Activated naive CD8-positive, alpha-beta T cell treated with anti-CD3 and anti-CD28 coated beads, Interleukin-2, amount 50 U/mL, for 24 hours (primary cell): ENCODE results near the gene TMEM9.

Source experiments
- ATAC-seq: fragments of 150-1000 bp; cut with Tn5 transposase; one replicate; pipeline ENCODE4 v1.10.0; 2021
- DNase-seq: peaks from one replicate; pipeline ENCODE4 v3.0.0; 2021
- H3K27ac Mint-ChIP-seq: one replicate; pipeline ENCODE4 v1.8.0; 2021; ENCODE audit warnings: mild to moderate bottlenecking, mixed read lengths
- H3K27me3 Mint-ChIP-seq: one replicate; pipeline ENCODE4 v1.8.0; 2021; ENCODE audit warnings: mixed read lengths
- H3K36me3 Mint-ChIP-seq: one replicate; pipeline ENCODE4 v1.8.0; 2021; ENCODE audit warnings: low read depth, mixed read lengths
- H3K4me1 Mint-ChIP-seq: one replicate; pipeline ENCODE4 v1.8.0; 2021; ENCODE audit warnings: mixed read lengths
- H3K4me3 Mint-ChIP-seq: one replicate; pipeline ENCODE4 v1.8.0; 2021; ENCODE audit warnings: mild to moderate bottlenecking, moderate library complexity, mixed read lengths
- H3K9me3 Mint-ChIP-seq: one replicate; pipeline ENCODE4 v1.8.0; 2021; ENCODE audit warnings: mixed read lengths

The TMEM9 gene

DNA sequence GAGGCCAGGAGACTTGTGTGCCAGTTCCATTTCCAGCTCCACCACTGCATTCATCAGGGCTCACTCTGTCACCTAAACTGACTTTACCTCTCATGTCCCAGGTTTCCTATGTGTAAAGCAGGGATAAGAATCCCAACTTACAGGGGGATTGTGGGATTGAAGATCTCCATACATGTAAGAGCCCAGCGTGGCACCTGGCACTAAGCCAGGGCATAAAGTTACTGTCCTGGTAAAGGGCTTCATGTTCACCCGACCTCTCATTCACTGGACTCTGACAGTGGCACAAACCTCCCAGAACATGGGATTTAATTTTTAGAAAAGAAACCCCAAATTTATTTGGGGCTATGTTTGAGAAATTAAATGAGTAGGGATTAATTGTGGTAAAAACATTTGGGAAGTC lies 27.5 kb upstream of the TMEM9 start:
- peaks cover 36% of the 10 kb centered on the region for H3K27me3 Mint-ChIP-seq

DNA sequence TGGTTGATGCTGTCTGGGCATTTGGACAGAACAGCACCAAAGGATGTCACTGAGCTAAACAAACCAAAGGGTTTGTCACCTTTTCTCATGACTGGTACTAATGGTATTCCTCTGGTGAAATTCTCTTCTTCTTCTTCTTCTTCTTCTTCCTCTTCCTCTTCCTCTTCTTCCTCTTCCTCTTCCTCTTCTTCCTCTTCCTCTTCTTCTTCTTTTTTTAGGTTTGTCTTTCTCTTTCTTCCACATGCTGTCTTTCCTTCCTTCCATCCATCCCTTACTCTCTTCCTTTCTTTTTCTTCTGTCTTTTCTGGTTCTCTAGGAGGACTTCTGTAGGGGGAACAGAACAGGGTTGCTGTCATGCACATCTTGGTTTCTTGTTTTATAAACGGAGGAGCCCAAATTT lies 27.0 kb upstream of the TMEM9 start:
- Mint-ChIP-seq H3K27ac (no peak overlapping the region), H3K4me3 (no peak overlapping the region), H3K36me3 (no peaks in the 10 kb centered on the region), H3K27me3 (peaks cover 36% of the 10 kb centered on the region), H3K4me1 (no peaks in the 10 kb centered on the region), H3K9me3 (no peaks in the 10 kb centered on the region)
- ATAC-seq = no peak
- DNase-seq = no peak

More for the DNA sequence above, 27.5 kb upstream of the TMEM9 start:
- H3K36me3 Mint-ChIP-seq = no peaks in the 10 kb centered on the region
- no peak overlapping the region for H3K4me3 Mint-ChIP-seq
- ATAC-seq (no peak), DNase-seq (no peak)
- H3K4me1 Mint-ChIP-seq = no peaks in the 10 kb centered on the region
- H3K27ac Mint-ChIP-seq = no peak overlapping the region
- no peaks in the 10 kb centered on the region for H3K9me3 Mint-ChIP-seq

DNA sequence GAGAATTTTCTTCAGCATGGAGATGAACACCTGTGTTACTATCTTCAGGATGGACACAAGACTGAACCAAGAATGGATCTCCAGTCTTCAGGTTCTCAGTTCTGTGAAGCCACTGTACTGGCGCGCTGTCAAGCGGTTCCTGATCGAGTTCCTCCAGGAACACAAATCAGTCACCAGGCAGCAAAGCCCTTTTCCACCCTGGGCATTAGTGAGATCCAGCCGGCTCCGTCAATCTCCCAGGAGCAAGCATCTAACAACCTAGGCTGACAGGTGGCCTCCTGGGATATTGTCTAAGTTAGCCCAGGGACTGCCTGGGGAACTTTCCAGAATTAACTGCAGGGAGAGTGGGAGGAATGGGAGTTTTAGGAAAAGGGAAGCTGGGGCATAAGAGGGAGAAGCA lies 26.6 kb upstream of the TMEM9 start:
- no peak for ATAC-seq
- peaks cover 36% of the 10 kb centered on the region for H3K27me3 Mint-ChIP-seq
- no peak overlapping the region for H3K27ac Mint-ChIP-seq

DNA sequence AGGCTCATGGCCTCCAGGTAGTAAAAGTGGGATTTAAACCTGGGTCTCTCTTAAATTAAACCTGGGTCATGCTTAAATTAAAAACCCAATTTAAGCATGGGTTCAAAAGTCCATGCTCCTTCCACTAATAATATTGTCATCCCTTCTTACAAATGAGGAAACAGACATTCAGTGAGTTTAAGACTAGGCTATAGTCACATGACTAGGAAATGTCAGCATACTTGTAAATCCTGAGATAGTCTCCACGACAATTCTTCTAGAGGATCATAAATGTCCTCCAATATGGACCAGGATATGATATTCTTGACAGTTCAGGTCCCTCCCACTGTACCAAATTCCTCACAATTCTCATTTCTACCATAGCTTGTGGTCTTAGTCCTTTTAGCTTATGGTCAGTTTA lies 25.9 kb upstream of the TMEM9 start:
- Mint-ChIP-seq H3K4me1 (no peaks in the 10 kb centered on the region), H3K27ac (no peak overlapping the region), H3K27me3 (peaks cover 36% of the 10 kb centered on the region), H3K9me3 (no peaks in the 10 kb centered on the region), H3K4me3 (no peak overlapping the region), H3K36me3 (no peaks in the 10 kb centered on the region)
- ATAC-seq (no peak), DNase-seq (no peak)

More for the DNA sequence above, 26.6 kb upstream of the TMEM9 start:
- Mint-ChIP-seq H3K4me1 (no peaks in the 10 kb centered on the region), H3K9me3 (no peaks in the 10 kb centered on the region), H3K4me3 (no peak overlapping the region), H3K36me3 (no peaks in the 10 kb centered on the region)
- no peak for DNase-seq

DNA sequence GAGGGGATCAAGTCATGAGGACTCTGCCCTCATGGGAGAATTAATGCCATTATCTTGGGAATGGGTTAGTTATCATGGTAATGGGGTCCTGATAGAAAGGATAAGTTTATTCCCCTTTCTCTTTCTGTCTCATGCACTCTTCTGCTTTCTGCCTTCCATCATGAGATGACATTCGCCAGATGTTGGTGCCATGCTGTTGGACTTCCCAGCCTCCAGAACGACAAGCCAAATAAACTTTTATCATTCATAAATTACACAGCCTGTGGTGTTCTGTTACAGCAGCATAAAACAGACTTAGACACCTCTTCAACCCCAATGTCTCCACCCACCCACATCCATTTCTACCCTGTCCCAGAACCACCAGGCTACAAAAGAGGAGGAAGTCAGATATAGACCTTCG lies 24.4 kb upstream of the TMEM9 start:
- Mint-ChIP-seq H3K27ac (no peak overlapping the region), H3K27me3 (peaks cover 35% of the 10 kb centered on the region), H3K4me3 (no peak overlapping the region), H3K4me1 (no peaks in the 10 kb centered on the region), H3K36me3 (no peaks in the 10 kb centered on the region), H3K9me3 (no peaks in the 10 kb centered on the region)
- DNase-seq = no peak
- no peak for ATAC-seq

DNA sequence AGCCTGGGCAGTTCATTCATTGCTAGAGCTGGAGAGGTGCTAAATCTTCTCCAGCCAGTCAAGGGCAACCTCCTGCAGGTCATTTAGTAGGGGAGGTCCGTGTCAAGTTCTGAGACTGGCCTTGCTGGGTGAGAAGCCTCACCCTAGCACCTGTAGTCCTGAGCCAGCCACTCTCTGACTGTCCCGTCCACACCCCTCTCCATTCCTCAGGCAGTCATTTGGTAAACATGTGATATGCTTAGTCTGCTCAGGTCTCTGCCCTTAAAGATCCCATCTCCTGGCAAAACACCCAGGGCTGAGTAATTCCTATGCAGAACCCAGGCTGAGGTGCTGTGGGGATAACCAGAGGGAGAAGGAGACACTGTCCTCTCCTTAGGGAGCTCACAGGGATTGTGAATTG lies 22.7 kb upstream of the TMEM9 start:
- H3K27me3 Mint-ChIP-seq = peaks cover 31% of the 10 kb centered on the region
- H3K9me3 Mint-ChIP-seq = no peaks in the 10 kb centered on the region
- H3K27ac Mint-ChIP-seq = no peak overlapping the region
- H3K4me3 Mint-ChIP-seq = no peak overlapping the region
- ATAC-seq (no peak), DNase-seq (no peak)
- H3K36me3 Mint-ChIP-seq = no peaks in the 10 kb centered on the region
- peaks cover 7% of the 10 kb centered on the region for H3K4me1 Mint-ChIP-seq

DNA sequence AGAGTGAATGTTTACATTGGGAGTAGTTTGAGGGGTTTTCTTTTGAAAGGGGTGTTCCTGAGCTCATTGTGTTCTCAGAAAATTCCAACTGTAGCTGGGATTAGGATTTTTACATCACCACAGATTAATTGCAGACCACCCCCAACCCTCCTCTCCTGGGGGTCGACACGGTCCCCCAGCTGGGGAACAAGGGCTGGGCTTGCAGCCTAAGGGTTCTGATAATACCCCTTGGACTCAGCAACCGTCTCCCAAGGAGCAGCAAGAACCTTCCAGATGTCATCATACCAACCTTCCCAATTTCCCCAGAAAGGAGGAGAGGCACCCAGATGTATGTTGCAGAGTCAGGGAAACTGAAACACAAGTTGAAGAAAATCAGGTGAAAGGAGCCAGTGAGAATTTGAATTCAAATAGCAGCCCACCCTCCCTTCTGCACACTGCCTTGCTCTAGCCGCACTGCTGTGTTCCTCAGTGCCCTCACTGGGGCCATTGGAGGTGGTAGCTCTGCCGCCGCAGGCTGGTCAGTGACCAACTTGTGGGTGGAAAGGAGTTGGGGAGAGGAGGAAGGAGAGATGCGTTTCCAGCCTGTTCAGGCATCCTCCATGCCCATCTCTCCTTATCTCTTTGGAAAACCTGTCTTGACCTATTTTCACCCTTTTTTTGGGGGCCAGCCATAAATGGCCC lies 21.7 kb upstream of the TMEM9 start:
- peaks cover 27% of the 10 kb centered on the region for H3K27me3 Mint-ChIP-seq

DNA sequence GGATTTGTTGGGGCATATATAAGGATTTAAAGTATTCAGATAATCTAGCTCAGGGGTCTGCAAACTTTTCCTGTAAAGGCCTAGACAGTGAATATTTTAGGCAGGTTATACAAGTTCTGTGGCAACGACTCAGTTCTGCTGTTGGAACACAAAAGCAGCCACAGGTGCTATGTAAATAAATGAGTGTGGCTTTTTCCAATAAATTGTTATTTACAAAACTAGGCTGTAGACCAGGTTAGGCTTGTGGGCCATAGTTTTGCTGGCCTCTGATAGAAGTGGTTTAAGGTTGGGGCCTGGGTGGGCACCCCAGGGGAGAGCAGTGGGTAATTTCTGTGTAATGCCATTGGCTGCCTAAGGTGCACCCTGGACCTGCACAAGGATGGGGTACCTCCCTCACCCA lies 19.5 kb upstream of the TMEM9 start:
- Mint-ChIP-seq H3K36me3 (no peaks in the 10 kb centered on the region), H3K9me3 (no peaks in the 10 kb centered on the region), H3K4me3 (no peak overlapping the region), H3K27ac (no peak overlapping the region), H3K27me3 (peaks cover 23% of the 10 kb centered on the region), H3K4me1 (peaks cover 20% of the 10 kb centered on the region)
- ATAC-seq = no peak
- no peak for DNase-seq

More for the DNA sequence above, 21.7 kb upstream of the TMEM9 start:
- Mint-ChIP-seq H3K4me1 (peaks cover 14% of the 10 kb centered on the region), H3K27ac (no peak overlapping the region), H3K9me3 (no peaks in the 10 kb centered on the region), H3K4me3 (no peak overlapping the region), H3K36me3 (no peaks in the 10 kb centered on the region)
- no peak for DNase-seq
- no peak for ATAC-seq

DNA sequence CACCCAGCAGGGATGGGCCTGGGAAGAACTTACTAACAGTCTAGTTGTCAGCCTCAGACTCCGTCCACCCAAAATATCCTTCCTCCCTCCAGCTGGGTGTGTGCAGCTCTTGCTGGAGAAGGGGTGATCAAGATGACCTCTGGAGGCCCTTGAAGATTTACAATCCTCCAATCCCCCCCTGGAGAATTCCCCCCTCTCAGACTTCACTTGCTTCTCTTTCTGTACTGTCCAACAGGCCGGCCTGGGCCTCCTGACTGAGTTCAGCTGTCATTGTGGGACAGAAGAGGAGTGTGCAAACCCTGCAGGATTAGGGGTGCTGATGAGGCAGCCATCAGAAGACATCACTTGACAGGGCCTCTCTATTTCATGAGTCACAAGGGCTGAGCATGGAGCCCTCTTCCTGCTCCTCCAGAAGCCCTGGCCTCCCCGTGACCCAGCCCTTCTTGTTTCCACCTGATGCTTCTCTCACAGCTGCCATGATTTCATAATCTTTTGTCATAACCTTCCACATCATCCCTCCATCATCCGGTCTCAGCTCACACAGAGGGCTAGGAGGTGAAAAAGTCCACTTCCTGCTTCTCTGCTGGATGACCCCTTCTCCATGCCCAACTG lies 18.8 kb upstream of the TMEM9 start:
- peaks cover 20% of the 10 kb centered on the region for H3K4me1 Mint-ChIP-seq
- H3K36me3 Mint-ChIP-seq = no peaks in the 10 kb centered on the region
- no peak overlapping the region for H3K27ac Mint-ChIP-seq
- no peak for ATAC-seq
- DNase-seq = peak; percentile 4
- H3K27me3 Mint-ChIP-seq = peaks cover 21% of the 10 kb centered on the region
- H3K9me3 Mint-ChIP-seq = no peaks in the 10 kb centered on the region
- no peak overlapping the region for H3K4me3 Mint-ChIP-seq

DNA sequence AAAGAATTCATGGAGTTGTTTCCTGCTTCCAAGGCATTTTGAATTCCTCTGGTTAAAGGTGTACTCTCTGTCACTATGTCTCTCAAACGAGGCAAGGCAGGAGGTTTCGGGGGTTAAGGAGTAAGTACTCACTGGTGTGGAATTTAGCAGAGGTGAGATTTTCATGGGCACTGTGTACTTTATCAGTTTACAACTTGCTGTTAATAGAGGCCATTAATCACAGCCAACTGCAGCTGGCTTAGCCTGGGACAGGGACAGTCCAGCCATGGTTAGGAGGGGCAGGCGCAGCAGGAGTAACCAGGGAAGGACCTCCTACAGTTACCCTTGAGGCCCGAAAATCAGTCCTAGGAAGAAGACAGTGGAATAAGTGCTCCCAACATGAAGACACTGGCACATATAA lies 18.1 kb upstream of the TMEM9 start:
- H3K27ac Mint-ChIP-seq = no peak overlapping the region
- ATAC-seq = no peak
- no peak overlapping the region for H3K4me3 Mint-ChIP-seq

DNA sequence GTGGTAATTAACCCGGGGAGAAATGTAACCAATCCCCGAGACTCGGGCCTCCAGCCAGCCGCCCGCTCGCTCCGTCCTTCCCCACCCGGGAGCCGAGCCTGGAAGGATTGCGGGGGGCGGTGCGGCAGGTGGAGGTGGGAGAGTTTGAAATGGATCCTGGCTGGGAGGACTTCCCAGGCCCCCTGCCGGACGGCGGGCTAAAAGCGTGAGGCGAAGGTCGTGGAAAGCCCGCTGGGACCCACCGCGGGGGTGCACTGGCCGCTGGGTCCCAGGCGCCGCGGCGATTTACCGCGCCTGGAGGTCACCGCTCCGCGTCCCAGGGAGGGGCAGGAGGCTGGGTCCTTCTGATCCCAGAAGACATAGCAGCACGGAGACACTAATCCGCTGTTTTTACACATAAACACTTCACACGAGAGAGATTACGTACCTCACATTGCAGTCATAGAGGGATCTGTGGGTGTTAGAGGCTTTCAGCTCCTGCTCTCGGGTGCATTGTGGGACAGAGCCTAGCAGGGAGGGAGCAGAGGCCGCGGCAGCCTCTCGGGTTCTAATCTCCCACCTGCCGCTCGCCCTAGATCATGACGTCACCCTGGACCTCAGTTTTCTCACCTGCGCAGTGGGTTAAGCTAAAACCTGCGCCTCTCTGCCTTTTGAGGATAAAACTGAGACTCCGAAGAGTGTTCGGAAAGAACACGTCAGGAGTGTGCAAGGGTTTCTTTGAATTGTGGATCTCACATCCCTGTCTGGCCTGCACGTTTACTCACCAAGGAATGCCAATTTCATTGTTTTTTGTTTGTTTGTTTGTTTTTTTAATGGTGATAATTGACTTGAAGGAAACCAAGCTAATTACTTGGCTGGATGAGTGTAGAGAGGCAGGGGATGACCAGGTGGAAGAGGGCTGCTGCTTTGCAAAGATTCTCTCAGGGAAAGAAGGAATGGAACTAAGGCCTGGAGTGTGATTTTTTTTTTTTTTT lies 17.1 kb upstream of the TMEM9 start:
- no peaks in the 10 kb centered on the region for H3K9me3 Mint-ChIP-seq
- H3K4me3 Mint-ChIP-seq = peak overlapping the region; percentile 73
- peak overlapping the region; percentile 78 for H3K27ac Mint-ChIP-seq
- peaks cover 16% of the 10 kb centered on the region for H3K27me3 Mint-ChIP-seq
- ATAC-seq = peak; percentile 67
- H3K36me3 Mint-ChIP-seq = no peaks in the 10 kb centered on the region
- DNase-seq = peak; percentile 61
- peaks cover 20% of the 10 kb centered on the region for H3K4me1 Mint-ChIP-seq

More for the DNA sequence above, 18.1 kb upstream of the TMEM9 start:
- Mint-ChIP-seq H3K36me3 (no peaks in the 10 kb centered on the region), H3K4me1 (peaks cover 20% of the 10 kb centered on the region), H3K27me3 (peaks cover 19% of the 10 kb centered on the region), H3K9me3 (no peaks in the 10 kb centered on the region)
- DNase-seq = no peak

DNA sequence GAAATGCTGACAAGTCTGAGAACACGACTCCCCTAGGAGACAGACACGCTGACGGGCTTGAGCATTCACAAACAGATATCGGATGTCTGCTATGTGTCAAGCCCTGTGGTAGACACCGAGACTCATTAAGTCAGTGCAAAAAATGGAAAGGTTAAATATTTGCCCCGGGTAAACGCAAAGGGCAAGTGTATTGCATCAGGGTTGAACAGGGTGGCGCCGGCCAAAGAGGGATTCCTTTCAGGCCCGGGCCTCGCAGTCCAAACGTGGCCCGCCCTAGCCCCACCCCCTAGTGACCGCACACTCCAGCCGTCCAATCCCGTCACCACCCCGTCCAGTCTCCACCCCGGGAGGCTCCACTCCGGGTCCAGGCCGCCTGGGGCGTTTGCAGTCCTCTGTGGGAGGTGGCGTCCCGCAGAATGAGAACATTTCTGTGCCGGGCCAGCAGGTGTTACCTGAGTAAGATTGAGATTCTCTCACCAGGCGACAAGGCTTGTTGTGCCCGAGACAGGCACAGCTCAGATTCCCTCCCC lies 16.3 kb upstream of the TMEM9 start:
- H3K9me3 Mint-ChIP-seq = no peaks in the 10 kb centered on the region
- DNase-seq = peak; percentile 85

DNA sequence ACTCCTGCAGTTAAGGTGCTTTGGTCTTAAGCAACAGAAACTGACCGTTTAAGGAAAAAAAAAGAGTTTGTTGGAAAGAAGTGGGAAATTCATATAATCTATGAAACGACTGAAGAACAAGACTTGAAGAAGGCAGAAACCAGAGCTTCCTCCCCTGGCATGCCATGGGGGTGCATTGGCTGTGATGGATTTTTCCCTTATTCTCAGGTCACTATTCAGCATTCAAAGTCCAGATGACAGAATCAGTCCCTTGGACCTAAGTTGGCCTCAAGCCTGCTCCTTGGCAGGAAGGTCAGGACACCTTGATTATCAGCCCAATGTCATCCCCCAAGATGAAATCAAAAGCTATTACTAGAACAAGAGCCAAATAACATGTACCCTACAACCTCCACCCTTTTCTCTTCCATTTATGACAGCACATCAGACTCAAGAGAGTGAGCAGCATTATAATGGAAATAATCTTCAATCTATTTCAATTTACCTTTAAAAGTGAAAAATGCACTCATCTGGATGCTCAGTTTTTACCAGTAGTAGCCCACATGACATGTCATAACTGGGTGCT lies 15.8 kb upstream of the TMEM9 start:
- Mint-ChIP-seq H3K9me3 (no peaks in the 10 kb centered on the region), H3K4me3 (peak overlapping the region; percentile 73), H3K27ac (peak overlapping the region; percentile 78), H3K36me3 (no peaks in the 10 kb centered on the region), H3K4me1 (peaks cover 20% of the 10 kb centered on the region), H3K27me3 (peaks cover 16% of the 10 kb centered on the region)
- no peak for ATAC-seq
- no peak for DNase-seq

More for the DNA sequence above, 16.3 kb upstream of the TMEM9 start:
- H3K36me3 Mint-ChIP-seq = no peaks in the 10 kb centered on the region
- ATAC-seq = peak; percentile 92
- peak overlapping the region; percentile 78 for H3K27ac Mint-ChIP-seq
- peaks cover 16% of the 10 kb centered on the region for H3K27me3 Mint-ChIP-seq
- peaks cover 20% of the 10 kb centered on the region for H3K4me1 Mint-ChIP-seq
- H3K4me3 Mint-ChIP-seq = peak overlapping the region; percentile 73

DNA sequence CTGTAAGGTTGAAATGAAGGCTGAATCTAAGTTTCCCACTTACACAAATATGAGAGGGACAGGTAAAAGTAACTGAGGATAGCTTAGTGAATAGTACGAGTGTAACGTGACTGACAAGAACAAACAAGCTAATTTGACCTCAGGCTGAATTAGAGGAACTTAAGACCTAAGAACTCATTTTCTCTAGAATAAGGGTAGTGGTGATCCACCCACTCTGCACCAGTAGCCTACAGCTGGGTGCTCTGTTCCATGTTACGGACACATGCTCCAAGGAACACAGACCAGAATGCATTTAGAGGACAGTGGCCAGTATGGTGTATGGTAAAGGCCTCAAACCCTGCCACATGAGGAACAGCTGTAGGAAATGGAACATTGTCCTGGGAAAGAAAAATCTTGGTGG lies 14.9 kb upstream of the TMEM9 start:
- no peak overlapping the region for H3K27ac Mint-ChIP-seq
- peaks cover 20% of the 10 kb centered on the region for H3K4me1 Mint-ChIP-seq
- no peaks in the 10 kb centered on the region for H3K36me3 Mint-ChIP-seq
- ATAC-seq = no peak
- no peaks in the 10 kb centered on the region for H3K9me3 Mint-ChIP-seq
- no peak overlapping the region for H3K4me3 Mint-ChIP-seq
- H3K27me3 Mint-ChIP-seq = peaks cover 14% of the 10 kb centered on the region
- no peak for DNase-seq
